ENCODE results near the gene TRIP4. TPM values are rescaled to one million over a fixed set of nuclear protein-coding genes. Genes with fewer than 3 reads are reported as not detected.

TRIP4 gene
- total RNA-seq, 1 donor from 2014 or later = 21.1 TPM

- intact Hi-C loops (cut with micrococcal nuclease) = loop anchor here (2.0 kb wide), 1 partner anchor 13 kb away; no protein-coding TSS in a partner anchor
Measured at GRCh38 chr15:64443747-64444621, 56.3 kb downstream of the TRIP4 start.

GRCh38 chr15:64444836-64445235 is 57.2 kb downstream of the TRIP4 start:
- intact Hi-C loops (cut with micrococcal nuclease) = loop anchor here (2.0 kb wide), 1 partner anchor 14 kb away; no protein-coding TSS in a partner anchor

- intact Hi-C loops (cut with micrococcal nuclease) = no loop called here
Measured at GRCh38 chr15:64447536-64448315, 60.1 kb downstream of the TRIP4 start.

GRCh38 chr15:64452988-64453688 is 65.5 kb downstream of the TRIP4 start:
- intact Hi-C loops (cut with micrococcal nuclease) = no loop called here

DNA sequence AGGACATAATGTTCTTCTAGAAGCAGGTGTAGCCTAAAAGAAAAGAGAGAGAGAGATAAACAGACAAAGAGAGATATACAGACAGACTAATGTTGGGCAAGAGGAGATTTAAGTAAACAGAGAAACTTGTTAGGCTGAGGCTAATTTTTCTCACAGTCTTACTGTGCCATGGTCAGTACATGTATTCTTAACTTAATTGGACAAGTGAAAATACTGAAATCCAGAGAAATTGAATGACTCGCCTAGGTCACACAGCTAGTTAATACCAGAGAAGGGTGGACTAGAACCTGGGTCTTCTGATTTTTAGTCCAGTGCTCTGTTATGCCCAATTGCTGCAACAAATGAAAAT is 66.0 kb downstream of the TRIP4 start:
- intact Hi-C loops (cut with micrococcal nuclease) = no loop called here

DNA sequence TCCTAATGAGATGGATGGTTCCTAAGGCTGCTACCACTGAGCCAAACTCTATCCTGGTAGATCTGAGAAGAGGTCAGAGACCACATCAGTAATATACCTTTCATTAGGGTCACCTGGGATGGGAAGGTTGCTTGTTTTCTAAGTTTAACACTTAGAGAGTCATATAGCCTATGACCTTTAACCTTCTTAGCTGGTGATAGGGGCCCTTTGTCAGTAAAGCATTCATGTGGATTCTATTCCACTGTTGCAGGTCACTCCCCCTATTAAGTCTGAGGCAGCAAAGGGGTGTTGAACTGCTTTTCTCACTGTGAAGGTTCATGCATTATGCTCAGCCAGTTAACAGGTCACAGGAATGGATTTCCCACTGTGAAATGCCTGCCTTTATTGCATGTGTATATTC is 66.6 kb downstream of the TRIP4 start:
- intact Hi-C loops (cut with micrococcal nuclease) = no loop called here

DNA sequence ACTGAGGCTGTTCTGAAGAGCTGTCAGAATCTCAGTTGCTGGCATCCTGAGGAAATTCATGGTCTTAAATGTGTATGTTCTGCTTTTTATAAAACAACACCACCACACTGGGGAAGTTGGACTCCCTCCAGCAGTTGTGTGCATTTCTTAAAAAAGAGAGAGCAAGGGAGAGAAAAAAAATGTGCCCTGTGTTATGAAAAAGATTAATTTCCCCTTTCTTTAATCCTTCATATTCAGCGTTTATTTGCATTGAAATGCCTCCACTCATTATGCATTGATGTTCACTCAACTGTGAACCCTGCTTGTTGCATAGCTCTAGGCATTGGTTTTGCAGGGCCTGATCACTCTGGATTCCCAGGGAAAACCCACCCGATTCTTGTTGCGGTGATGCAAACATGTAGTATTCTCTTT is 68.3 kb downstream of the TRIP4 start:
- intact Hi-C loops (cut with micrococcal nuclease) = no loop called here

- intact Hi-C loops (cut with micrococcal nuclease) = no loop called here
Measured at GRCh38 chr15:64456634-64457108, 69.0 kb downstream of the TRIP4 start.

- intact Hi-C loops (cut with micrococcal nuclease) = no loop called here
Measured at GRCh38 chr15:64459066-64459781, 71.6 kb downstream of the TRIP4 start.

- intact Hi-C loops (cut with micrococcal nuclease) = loop anchor here (1.0 kb wide), 1 partner anchor 73 kb away; the partner anchor contains the start of gene TRIP4
Measured at GRCh38 chr15:64460206-64460723, 72.6 kb downstream of the TRIP4 start, which contains the start of gene ZNF609. Gene ZNF609 (plus strand): TSS chr15:64460578. CDS start chr15:64499420, 38,842 bp downstream.

GRCh38 chr15:64460724-64461720 is 73.4 kb downstream of the TRIP4 start:
- intact Hi-C loops (cut with micrococcal nuclease) = loop anchor here (1.0 kb wide), 1 partner anchor 74 kb away; the partner anchor contains the start of gene TRIP4

GRCh38 chr15:64461721-64462162 is 74.1 kb downstream of the TRIP4 start:
- intact Hi-C loops (cut with micrococcal nuclease) = no loop called here

DNA sequence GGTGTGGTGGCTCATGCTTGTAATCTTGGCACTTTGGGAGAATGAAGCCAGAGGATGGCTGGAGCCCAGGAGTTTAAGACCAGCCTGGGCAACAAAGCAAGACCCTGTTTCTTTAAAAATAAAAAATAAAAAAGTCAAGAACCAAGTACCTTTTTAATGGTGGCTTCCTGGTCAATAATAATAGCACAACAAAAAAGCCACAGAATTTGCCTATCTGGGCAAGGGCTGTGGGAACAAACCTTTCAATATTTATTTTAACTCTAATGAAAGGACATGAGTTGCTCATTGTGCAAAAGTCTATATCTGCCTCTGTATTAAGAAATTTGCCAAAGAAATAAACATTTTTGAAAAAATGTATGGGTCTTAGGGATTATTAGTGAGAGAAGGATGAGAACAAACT is 74.9 kb downstream of the TRIP4 start:
- intact Hi-C loops (cut with micrococcal nuclease) = no loop called here

- intact Hi-C loops (cut with micrococcal nuclease) = no loop called here
Measured at GRCh38 chr15:64464276-64465005, 76.8 kb downstream of the TRIP4 start.

DNA sequence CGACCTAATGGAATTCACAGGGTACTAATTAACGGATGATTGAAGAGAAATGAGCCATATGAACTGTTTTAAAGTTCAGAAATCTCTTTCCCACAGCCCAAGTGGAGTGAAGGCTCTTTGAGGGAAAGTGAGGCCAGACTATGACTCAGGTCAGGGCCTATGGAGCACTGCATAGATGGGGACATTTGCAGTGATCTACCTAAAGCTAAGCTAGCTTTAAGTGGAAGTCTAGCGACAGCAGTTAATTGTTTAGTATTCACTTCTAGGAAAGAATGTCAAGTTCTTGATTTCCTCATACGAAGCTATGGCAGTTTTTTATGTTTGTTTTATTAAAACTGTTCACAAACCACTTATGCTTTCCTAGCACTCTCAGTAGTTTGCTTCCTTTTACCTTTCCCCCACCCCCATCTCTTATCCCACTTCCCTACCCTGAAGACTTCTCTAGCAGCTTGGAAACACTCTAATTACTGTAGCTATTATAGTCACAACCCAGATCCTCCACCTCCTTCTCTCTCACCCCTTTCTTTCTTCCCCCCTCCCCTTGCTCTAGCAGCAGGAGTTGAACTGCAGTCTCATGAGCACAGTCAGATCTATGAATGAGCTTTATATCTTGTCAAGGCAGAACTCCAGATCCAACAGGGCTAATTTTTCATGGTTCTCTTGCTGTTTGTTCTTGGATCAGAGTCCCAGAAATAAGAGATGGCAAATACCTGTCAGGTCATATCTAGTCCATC is 78.9 kb downstream of the TRIP4 start:
- intact Hi-C loops (cut with micrococcal nuclease) = no loop called here

- intact Hi-C loops (cut with micrococcal nuclease) = no loop called here
Measured at GRCh38 chr15:64472161-64472560, 84.5 kb downstream of the TRIP4 start.

- intact Hi-C loops (cut with micrococcal nuclease) = no loop called here
Measured at GRCh38 chr15:64474846-64475245, 87.2 kb downstream of the TRIP4 start.

DNA sequence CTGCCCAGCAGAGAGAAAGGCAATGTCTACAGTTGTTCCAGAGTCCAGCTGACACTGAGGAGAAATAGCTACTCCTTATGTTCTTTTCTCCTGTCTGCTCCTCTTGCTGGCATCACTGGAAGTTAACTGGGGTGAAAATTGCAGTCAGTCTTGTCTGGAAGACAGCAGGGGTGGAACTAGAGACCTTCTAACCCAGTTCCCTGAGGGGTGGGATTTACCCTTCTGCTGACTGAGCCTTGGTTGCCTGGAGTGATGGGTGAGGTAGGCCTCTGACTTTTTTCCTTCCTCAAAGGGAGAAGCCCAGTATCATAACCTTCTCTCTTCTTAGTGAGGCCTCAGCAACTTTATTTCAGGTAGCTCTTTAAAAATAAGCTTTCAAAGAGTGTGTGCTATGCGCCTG is 88.9 kb downstream of the TRIP4 start:
- intact Hi-C loops (cut with micrococcal nuclease) = no loop called here
